ENCODE measurements around the gene ZSCAN9.

- TF ChIP-seq CTCF (IDR thresholded peaks at IDR 0.05) (no peak), POLR2A (IDR thresholded peaks at IDR 0.05) (no peak)
Observed at GRCh38 chr6:28188111-28188979, 36.7 kb upstream of the ZSCAN9 start.

Measured in testis (tissue), 2 donors.